ENCODE results near the gene SYNDIG1.

SYNDIG1 gene

DNA sequence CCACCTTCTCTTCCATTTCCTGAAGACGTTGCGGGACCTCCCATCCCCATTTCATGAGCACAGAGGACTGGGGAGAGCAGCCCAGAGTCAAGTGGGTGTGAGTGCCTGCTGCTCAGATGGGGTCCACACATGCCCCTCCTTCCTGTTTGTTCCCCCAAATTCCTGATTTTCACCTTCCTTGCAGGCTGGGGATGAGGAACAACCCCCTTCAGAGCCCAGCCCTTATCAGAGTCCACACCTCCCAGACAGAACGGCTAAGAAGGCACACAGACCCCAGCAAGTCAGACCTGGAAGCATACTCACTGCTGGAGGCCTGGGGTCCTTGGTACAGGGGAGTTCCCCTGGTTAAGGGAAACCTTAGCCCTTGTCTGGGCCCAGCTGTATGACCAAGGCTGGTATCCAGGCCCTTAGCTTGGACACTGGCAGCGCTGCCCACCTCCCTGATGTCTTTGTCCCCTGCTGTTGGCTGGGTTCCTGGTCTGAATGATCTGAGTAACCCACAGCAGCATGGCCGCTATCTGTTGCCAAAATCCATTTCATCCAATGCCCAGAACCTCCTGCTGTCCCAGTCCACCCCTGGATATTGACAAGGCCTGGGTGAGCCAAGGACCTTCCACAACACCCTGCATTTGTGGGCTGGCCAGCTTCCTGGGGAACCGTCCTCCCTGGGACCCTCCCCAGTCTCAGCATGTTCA lies 230.9 kb downstream of the SYNDIG1 start:
- DNase-seq, result no peak

DNA sequence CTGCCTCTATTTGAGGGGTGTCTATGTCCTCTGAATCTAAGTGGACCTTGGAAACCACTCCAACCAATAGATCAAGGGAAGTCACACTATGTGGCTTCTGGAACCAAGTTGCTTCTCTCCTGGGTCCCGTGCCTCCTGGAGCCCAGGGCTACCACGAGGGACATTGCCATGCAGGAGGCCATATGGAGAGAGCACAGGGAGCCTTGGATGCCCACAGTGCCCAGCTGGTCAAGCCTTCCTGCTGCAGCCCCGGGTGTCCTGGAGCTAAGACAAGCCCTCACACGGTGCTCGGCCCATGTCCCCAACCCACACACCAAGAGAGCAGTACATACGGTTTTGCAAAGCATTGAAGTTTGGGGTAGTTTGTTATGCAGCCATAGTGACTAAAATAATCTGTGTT lies 231.6 kb downstream of the SYNDIG1 start:
- DNase-seq, result no peak

DNA sequence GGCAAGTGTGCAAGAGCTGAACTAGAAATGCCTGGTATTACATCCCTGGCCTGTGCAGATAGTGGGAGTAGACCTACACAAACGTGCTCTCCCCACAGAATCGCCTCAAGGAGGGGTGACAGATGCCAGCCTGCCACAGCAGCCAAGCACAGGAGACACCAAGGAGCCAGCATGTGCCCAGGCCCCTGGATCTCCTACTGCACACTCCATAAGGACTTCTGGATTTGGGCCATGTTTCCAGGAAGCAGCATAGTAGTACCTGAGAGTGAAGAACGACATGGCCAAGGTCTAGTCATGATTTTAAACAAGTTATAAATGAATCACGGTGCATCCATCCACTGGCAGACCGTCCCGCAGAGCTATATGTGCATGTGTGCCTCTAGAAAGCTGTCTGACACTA lies 232.2 kb downstream of the SYNDIG1 start:
- DNase-seq, result no peak

DNA sequence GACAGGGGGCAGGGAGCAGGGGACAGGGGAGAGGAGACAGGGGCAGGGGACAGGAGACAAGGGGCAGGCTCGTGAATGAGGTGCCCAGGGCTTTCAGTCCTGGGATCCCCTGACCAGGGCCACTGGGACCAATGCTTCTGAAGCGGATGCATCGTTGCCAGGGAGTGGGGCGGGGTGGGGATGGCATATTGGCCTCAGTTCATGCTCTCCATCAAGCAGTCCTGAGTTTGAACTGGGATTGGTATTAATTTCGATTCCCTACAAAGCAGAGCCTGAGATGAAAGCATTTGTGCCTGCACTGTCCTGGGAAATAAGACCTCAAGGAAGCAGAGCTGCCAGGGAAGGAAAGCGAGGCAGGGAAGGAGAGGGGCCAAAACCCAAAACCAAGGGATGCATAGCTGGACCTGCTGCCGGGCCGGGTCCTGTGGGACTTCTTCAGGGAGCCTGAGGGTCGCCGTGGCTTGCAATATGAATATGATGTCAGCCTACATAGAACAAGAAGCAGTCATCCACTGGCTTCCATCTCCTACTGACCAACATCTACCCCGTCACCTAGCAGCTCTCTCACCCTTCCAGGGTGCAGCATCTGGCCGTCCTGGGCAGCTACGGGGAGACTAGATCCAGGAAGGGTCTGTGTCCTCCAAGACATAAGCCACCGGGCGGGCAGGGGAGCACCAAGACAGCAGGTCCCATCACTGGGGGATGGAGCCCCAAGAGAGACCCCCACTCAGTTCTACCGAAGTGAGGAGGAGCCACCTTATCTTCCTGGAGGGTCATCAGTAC lies 233.3 kb downstream of the SYNDIG1 start:
- DNase-seq, result no peak

DNA sequence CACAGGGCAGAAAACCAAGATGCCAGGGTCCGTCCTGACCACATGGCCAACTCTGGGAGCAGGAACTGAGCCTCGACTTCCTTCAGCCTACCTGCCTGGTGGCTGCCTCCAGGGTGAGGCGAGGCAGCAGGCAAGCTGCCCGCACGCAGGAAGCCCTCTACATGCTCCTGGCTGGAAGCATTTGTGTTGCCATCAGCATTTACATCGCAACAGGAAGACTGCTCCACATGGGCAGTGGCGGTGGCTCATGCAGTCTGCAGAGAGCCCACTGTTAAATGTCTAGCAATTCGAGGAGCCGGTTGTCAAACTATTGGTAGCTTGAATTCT lies 233.8 kb downstream of the SYNDIG1 start:
- DNase-seq, result no peak

DNA sequence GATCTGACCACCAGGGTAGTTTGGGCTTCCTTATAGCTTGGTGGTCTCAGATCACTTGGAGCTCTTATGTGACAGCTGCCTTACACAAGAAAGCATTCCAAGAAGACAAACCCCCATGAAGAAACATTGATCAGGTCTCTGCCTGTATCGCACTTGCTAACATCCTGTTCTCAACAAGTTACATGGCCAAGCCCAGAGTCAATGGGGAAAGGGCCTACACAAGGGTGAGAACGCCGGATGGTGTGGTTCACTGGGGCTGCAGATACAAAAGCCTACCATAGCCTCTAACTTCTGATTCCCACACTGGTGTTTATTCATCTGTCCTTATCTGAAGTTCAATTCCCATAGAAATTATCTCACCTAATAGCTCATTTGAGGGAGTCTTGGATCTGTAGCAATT lies 235.5 kb downstream of the SYNDIG1 start:
- no peak for DNase-seq

DNA sequence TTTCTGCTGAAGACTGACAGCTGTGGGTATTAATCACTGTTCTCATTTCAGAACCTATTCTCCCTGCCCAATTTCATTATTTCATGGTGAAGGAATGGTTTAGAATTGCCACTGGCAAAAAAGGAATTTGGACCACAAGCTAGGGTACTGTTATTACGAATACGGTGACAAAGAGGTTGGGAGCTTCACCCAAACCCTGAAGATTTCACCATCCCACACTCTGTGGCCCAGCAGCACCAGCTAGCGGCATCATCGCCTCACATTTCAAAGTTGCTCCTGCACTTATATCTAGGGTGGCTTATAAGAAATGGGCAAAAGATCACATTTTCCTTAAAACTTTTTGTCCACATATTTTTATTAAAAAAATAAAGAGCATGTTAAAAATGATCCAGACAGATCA lies 236.1 kb downstream of the SYNDIG1 start:
- DNase-seq, result no peak

DNA sequence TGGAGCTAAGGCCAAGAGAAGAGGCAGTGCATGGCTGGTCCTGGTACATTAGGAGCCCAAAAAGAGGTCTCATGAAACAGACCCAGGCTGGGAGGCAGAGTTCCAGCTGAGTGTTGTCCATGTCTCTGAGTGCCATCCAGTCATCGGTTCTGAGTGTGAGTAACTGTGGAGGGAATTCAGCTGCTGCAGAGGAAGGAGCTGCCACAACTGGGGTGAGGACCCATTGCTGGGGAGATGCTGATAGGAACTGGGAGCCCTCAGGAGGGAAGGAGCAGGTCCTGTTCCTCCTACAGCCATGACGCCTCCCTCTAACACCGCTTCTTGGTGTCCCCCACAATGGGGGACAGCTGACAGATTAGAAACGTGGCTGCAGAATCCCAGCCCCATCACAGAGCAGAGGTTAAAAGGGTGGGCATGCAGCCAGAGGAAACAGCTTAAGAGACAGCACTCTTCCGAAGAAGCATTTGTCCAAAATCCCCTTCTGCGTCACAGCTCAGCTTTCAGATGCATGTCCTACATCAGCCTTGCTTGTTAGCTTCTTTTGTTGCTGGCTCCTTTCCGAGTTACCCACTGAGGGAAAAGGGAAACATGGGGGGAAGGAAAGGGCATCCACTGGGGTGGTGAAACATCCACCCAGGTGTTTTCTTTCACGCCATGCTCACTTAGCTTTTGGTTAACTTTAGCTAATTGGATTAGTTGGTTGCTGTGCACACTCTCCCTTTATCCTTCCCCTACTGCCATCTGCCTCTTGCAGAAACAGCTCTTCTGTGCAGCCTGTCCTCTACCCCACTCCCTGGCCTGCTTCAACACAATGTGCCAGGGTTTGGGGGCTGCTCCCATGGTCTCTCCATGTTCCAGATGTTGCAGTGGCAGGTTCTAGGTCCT lies 239.2 kb downstream of the SYNDIG1 start:
- DNase-seq, result no peak
